Endodermal cell (in vitro differentiated cells): ENCODE measurements around the gene GYS2. TPM values are rescaled to one million over a fixed set of nuclear protein-coding genes. Genes with fewer than 3 reads are reported as not detected.

Experiments used
- DNase-seq: peaks from one replicate; pipeline ENCODE4 v3.0.0-alpha.2; 2017
- H3K27ac ChIP-seq: 2 replicates; pipeline ENCODE4 v1.5.1; 2013; ENCODE audit warnings: mild to moderate bottlenecking, low read depth, low read length, moderate library complexity
- H3K27me3 ChIP-seq: 2 replicates; pipeline ENCODE4 v1.6.1; 2013; ENCODE audit warnings: mild to moderate bottlenecking, low read length, moderate library complexity; ENCODE audit not compliant: insufficient read depth, control insufficient read depth, poor library complexity, severe bottlenecking
- H3K36me3 ChIP-seq: 2 replicates; pipeline ENCODE4 v1.7.0; 2013; ENCODE audit warnings: mild to moderate bottlenecking, low read length, moderate library complexity; ENCODE audit not compliant: control insufficient read depth, insufficient read depth
- H3K4me1 ChIP-seq: one replicate; pipeline ENCODE4 v1.7.0; 2013; ENCODE audit warnings: low read length; ENCODE audit not compliant: control insufficient read depth, insufficient read depth
- H3K4me3 ChIP-seq: 2 replicates; pipeline ENCODE4 v1.5.1; 2013; ENCODE audit warnings: mild to moderate bottlenecking, low read length, moderate library complexity
- H3K9ac ChIP-seq: 2 replicates; pipeline ENCODE4 v1.6.1; 2013; ENCODE audit warnings: mild to moderate bottlenecking, low read length, moderate library complexity; ENCODE audit not compliant: poor library complexity, severe bottlenecking; ENCODE audit errors: extremely low read depth
- H3K9me3 ChIP-seq: 2 replicates; pipeline ENCODE4 v1.6.1; 2013; ENCODE audit warnings: mild to moderate bottlenecking, low read length, moderate library complexity; ENCODE audit not compliant: control insufficient read depth
- H3K27ac Mint-ChIP-seq: 2 replicates; pipeline ENCODE4 v1.8.0; 2020; ENCODE audit warnings: mixed read lengths
- H3K27me3 Mint-ChIP-seq: 2 replicates; pipeline ENCODE4 v1.8.0; 2021; ENCODE audit warnings: mild to moderate bottlenecking, mixed read lengths; ENCODE audit not compliant: insufficient read depth
- H3K36me3 Mint-ChIP-seq: 2 replicates; pipeline ENCODE4 v1.8.0; 2020; ENCODE audit warnings: low read depth, mixed read lengths
- H3K4me1 Mint-ChIP-seq: 2 replicates; pipeline ENCODE4 v1.8.0; 2020; ENCODE audit warnings: mixed read lengths
- H3K4me3 Mint-ChIP-seq: 2 replicates; pipeline ENCODE4 v1.8.0; 2020; ENCODE audit warnings: mild to moderate bottlenecking, moderate library complexity, mixed read lengths
- H3K9me3 Mint-ChIP-seq: 2 replicates; pipeline ENCODE4 v1.8.0; 2020; ENCODE audit warnings: mild to moderate bottlenecking, mixed read lengths
- CTCF ChIP-seq: fragments of 200-600 bp; sonication (generic); conservative IDR thresholded peaks from 2 replicates; pipeline ENCODE4 v1.5.0; 2021; ENCODE audit warnings: antibody characterized with exemption, mild to moderate bottlenecking
- WGBS, 2 experiments: methylation state at CpG; one replicate each; pipeline versions ENCODE4 v1.1.5 to v1.1.7; 2013; ENCODE audit warnings: missing lambda C conversion rate in 2 of 2, mixed read lengths in 1 of 2; ENCODE audit not compliant: insufficient coverage in 1 of 2, insufficient read length in 1 of 2; 5-methylcytosine and 5-hydroxymethylcytosine counted together
- total RNA-seq, 2 donors: library from RNA; stranded (reverse); fragmentation: NEBNext Ultra II Directional in 1 of 2; extraction: Animal tissue kit (Norgen Biotek cat#: 25700) in 1 of 2; gene quantifications; 2 replicates in 1 of 2; 3 replicates in 1 of 2; pipeline ENCODE4 v1.2.1, GENCODE V29; 2021

The GYS2 gene
- total RNA-seq, 2 donors from 2014 or later, result not detected

GRCh38 chr12:21627924-21628323 lies 23.3 kb upstream of the GYS2 start:
- Mint-ChIP-seq H3K27ac (no peak overlapping the region), H3K27me3 (peaks cover 10% of the 10 kb centered on the region), H3K4me3 (no peak overlapping the region), H3K9me3 (peaks cover 16% of the 10 kb centered on the region), H3K4me1 (peaks cover 5% of the 10 kb centered on the region), H3K36me3 (peaks cover 7% of the 10 kb centered on the region)
- Histone ChIP-seq H3K27me3 (no peaks in the 10 kb centered on the region), H3K9ac (no peak overlapping the region), H3K4me3 (no peak overlapping the region), H3K27ac (no peak overlapping the region), H3K9me3 (no peaks in the 10 kb centered on the region), H3K4me1 (no peaks in the 10 kb centered on the region), H3K36me3 (no peaks in the 10 kb centered on the region)
- WGBS, 2 experiments, result 89 to 100% methylated on average over 1 to 2 of the region's 2 CpGs
- no peak for TF ChIP-seq CTCF
- no peak for DNase-seq

DNA sequence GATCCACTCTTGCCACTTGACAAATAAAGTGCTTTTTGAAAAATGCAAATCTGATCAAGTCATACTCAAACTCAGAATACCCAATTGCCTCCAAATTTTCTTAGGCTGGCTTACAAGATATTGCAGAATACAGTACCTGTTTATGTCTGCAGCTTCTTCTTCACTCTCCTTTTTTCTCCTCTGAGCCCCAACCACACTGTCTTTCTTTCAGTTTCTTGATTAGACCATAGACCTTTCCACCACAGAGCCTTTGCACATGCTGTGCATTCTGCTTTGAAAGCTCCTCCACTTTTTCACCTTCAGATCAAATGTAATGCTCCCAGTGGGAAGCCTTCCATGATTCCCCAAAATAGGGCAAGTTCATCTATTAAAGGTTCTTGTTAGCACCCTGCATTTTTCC lies 13.9 kb upstream of the GYS2 start:
- Histone ChIP-seq H3K27me3 (peaks cover 3% of the 10 kb centered on the region), H3K4me1 (no peaks in the 10 kb centered on the region), H3K4me3 (no peak overlapping the region), H3K9me3 (no peaks in the 10 kb centered on the region), H3K9ac (no peak overlapping the region), H3K27ac (no peak overlapping the region), H3K36me3 (no peaks in the 10 kb centered on the region)
- H3K4me3 Mint-ChIP-seq, result no peak overlapping the region
- H3K27me3 Mint-ChIP-seq, result peaks cover 8% of the 10 kb centered on the region
- TF ChIP-seq CTCF, result no peak
- no peak for DNase-seq
- peaks cover 2% of the 10 kb centered on the region for H3K36me3 Mint-ChIP-seq
- H3K4me1 Mint-ChIP-seq, result peaks cover 8% of the 10 kb centered on the region
- peaks cover 12% of the 10 kb centered on the region for H3K9me3 Mint-ChIP-seq
- H3K27ac Mint-ChIP-seq, result no peak overlapping the region

DNA sequence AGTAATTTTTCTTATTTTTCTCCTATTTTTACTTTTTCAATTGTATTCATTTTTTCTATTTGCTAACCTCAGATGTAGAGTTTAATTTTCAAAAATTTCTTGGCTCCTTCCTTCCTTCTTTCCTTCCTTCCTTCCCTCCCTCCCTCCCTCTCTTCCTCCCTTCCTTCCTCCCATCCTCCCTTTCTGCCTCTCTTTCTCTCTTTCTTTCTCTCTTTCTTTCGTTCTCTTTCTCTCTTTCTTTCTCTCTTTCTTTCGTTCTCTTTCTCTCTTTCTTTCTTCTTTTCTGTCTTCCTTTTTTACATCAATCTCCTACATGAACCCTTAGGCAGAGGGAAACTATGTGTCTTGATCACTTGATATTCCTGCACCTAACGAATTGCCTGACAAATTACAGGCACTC lies 12.4 kb upstream of the GYS2 start:
- Histone ChIP-seq H3K9ac (no peak overlapping the region), H3K9me3 (no peaks in the 10 kb centered on the region), H3K4me3 (no peak overlapping the region), H3K27me3 (peaks cover 3% of the 10 kb centered on the region), H3K27ac (no peak overlapping the region), H3K36me3 (no peaks in the 10 kb centered on the region), H3K4me1 (peaks cover 5% of the 10 kb centered on the region)
- no peak overlapping the region for H3K4me3 Mint-ChIP-seq
- peaks cover 12% of the 10 kb centered on the region for H3K9me3 Mint-ChIP-seq
- no peak overlapping the region for H3K27ac Mint-ChIP-seq
- H3K27me3 Mint-ChIP-seq, result peaks cover 8% of the 10 kb centered on the region
- WGBS, 2 experiments, result 77 to 90% methylated on average over 2 to 3 of the region's 3 CpGs
- peaks cover 10% of the 10 kb centered on the region for H3K4me1 Mint-ChIP-seq
- peaks cover 2% of the 10 kb centered on the region for H3K36me3 Mint-ChIP-seq
- TF ChIP-seq CTCF, result no peak
- no peak for DNase-seq
